ENCODE measurements around the gene GHRHR. TPM values are rescaled to one million over a fixed set of nuclear protein-coding genes. Genes with fewer than 3 reads are reported as not detected.

GHRHR gene
- total and polyA plus RNA-seq, 2 experiments from 2014 or later = 12.2 TPM; not detected in 1

DNA sequence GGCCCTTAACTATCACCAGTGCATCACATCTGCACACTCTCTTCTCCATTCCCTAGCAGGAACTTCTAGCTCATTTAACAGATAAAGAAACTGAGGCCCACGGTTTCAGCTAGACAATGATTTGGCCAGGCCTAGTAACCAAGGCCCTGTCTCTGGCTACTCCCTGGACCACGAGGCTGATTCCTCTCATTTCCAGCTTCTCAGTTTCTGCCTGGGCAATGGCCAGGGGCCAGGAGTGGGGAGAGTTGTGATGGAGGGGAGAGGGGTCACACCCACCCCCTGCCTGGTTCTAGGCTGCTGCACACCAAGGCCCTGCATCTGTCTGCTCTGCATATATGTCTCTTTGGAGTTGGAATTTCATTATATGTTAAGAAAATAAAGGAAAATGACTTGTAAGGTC lies 38.6 kb upstream of the GHRHR start:
- Histone ChIP-seq H3K4me2 (no peak overlapping the region), H3K9me2 (replicated peaks; ENCODE audit: insufficient read depth) (no peaks in the 10 kb centered on the region), H3K4me1 (ENCODE audit: insufficient read depth) (peaks cover 3% of the 10 kb centered on the region), H3K79me2 (no peaks in the 10 kb centered on the region), H3K4me3 (no peak overlapping the region), H3K36me3 (replicated peaks; ENCODE audit: insufficient read depth, low read depth) (no peaks in the 10 kb centered on the region), H2AFZ (no peak overlapping the region), H4K20me1 (ENCODE audit: insufficient read depth, poor library complexity, severe bottlenecking) (no peaks in the 10 kb centered on the region), H3K9me3 (ENCODE audit: low read depth) (no peaks in the 10 kb centered on the region), H3K27ac (no peak overlapping the region), H3K27me3 (no peaks in the 10 kb centered on the region)
- TF ChIP-seq EZH2phosphoT487 (IDR thresholded peaks at IDR 0.05; ENCODE audit: low read depth, severe bottlenecking, unreplicated experiment) (no peak), EZH2 (IDR thresholded peaks at IDR 0.05; ENCODE audit: borderline replicate concordance) (no peak)
- TF ChIP-seq, protein P1, sequence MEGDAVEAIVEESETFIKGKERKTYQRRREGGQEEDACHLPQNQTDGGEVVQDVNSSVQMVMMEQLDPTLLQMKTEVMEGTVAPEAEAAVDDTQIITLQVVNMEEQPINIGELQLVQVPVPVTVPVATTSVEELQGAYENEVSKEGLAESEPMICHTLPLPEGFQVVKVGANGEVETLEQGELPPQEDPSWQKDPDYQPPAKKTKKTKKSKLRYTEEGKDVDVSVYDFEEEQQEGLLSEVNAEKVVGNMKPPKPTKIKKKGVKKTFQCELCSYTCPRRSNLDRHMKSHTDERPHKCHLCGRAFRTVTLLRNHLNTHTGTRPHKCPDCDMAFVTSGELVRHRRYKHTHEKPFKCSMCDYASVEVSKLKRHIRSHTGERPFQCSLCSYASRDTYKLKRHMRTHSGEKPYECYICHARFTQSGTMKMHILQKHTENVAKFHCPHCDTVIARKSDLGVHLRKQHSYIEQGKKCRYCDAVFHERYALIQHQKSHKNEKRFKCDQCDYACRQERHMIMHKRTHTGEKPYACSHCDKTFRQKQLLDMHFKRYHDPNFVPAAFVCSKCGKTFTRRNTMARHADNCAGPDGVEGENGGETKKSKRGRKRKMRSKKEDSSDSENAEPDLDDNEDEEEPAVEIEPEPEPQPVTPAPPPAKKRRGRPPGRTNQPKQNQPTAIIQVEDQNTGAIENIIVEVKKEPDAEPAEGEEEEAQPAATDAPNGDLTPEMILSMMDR (IDR thresholded peaks at IDR 0.05; ENCODE audit: poor library complexity) = no peak
- WGBS (ENCODE audit: low lambda C conversion rate, missing lambda C conversion rate) = 80% methylated on average over 2 of the region's 2 CpGs
- no peak for DNase-seq (ENCODE audit: low spot score)

DNA sequence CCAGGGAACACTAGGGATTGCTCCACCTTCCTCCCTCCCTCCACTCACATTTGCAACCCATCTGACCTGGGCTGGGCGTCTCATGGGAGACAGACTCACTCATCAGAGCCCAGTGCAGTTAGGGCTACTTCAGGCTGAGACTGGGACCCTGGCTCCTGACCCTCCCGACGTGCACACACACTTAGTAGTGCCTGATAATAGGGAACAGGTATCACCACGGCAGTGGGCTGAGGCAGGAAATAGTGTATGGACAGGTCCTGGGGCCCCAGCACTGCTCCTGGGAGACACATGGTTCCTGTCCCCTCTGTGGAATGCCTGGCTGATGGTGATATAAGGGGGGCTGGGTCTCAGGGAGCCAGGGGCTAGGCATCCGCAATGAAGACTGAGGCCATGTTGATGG lies 37.8 kb upstream of the GHRHR start:
- no peak overlapping the region for H2AFZ ChIP-seq
- H3K27me3 ChIP-seq = no peaks in the 10 kb centered on the region
- DNase-seq (ENCODE audit: low spot score) = no peak
- 85% methylated on average over 5 of the region's 5 CpGs for WGBS (ENCODE audit: low lambda C conversion rate, missing lambda C conversion rate)
- no peaks in the 10 kb centered on the region for H3K9me2 ChIP-seq (replicated peaks; ENCODE audit: insufficient read depth)
- H3K4me1 ChIP-seq (ENCODE audit: insufficient read depth) = peaks cover 6% of the 10 kb centered on the region
- no peaks in the 10 kb centered on the region for H3K79me2 ChIP-seq
- no peaks in the 10 kb centered on the region for H3K36me3 ChIP-seq (replicated peaks; ENCODE audit: insufficient read depth, low read depth)
- TF ChIP-seq EZH2 (IDR thresholded peaks at IDR 0.05; ENCODE audit: borderline replicate concordance) (no peak), EZH2phosphoT487 (IDR thresholded peaks at IDR 0.05; ENCODE audit: low read depth, severe bottlenecking, unreplicated experiment) (no peak)
- TF ChIP-seq, protein P1 (IDR thresholded peaks at IDR 0.05; ENCODE audit: poor library complexity) = no peak
- no peak overlapping the region for H3K4me3 ChIP-seq
- no peaks in the 10 kb centered on the region for H3K9me3 ChIP-seq (ENCODE audit: low read depth)
- no peak overlapping the region for H3K27ac ChIP-seq
- no peaks in the 10 kb centered on the region for H4K20me1 ChIP-seq (ENCODE audit: insufficient read depth, poor library complexity, severe bottlenecking)
- H3K4me2 ChIP-seq = no peak overlapping the region

GRCh38 chr7:30926313-30926712 lies 37.4 kb upstream of the GHRHR start:
- no peaks in the 10 kb centered on the region for H4K20me1 ChIP-seq (ENCODE audit: insufficient read depth, poor library complexity, severe bottlenecking)
- H3K36me3 ChIP-seq (replicated peaks; ENCODE audit: insufficient read depth, low read depth) = no peaks in the 10 kb centered on the region
- H3K4me1 ChIP-seq (ENCODE audit: insufficient read depth) = peaks cover 7% of the 10 kb centered on the region
- no peaks in the 10 kb centered on the region for H3K27me3 ChIP-seq
- 83% methylated on average over 5 of the region's 5 CpGs for WGBS (ENCODE audit: low lambda C conversion rate, missing lambda C conversion rate)
- TF ChIP-seq EZH2phosphoT487 (IDR thresholded peaks at IDR 0.05; ENCODE audit: low read depth, severe bottlenecking, unreplicated experiment) (no peak), EZH2 (IDR thresholded peaks at IDR 0.05; ENCODE audit: borderline replicate concordance) (no peak)
- TF ChIP-seq, protein P1 (IDR thresholded peaks at IDR 0.05; ENCODE audit: poor library complexity) = no peak
- no peak overlapping the region for H3K27ac ChIP-seq
- no peak overlapping the region for H3K4me2 ChIP-seq
- H3K9me3 ChIP-seq (ENCODE audit: low read depth) = no peaks in the 10 kb centered on the region
- no peak overlapping the region for H2AFZ ChIP-seq
- H3K79me2 ChIP-seq = no peaks in the 10 kb centered on the region
- DNase-seq (ENCODE audit: low spot score) = no peak
- no peaks in the 10 kb centered on the region for H3K9me2 ChIP-seq (replicated peaks; ENCODE audit: insufficient read depth)
- H3K4me3 ChIP-seq = no peak overlapping the region

GRCh38 chr7:30927040-30927439 lies 36.7 kb upstream of the GHRHR start:
- H3K36me3 ChIP-seq (replicated peaks; ENCODE audit: insufficient read depth, low read depth) = no peaks in the 10 kb centered on the region
- no peak overlapping the region for H2AFZ ChIP-seq
- no peaks in the 10 kb centered on the region for H3K9me3 ChIP-seq (ENCODE audit: low read depth)
- peaks cover 9% of the 10 kb centered on the region for H3K4me1 ChIP-seq (ENCODE audit: insufficient read depth)
- no peaks in the 10 kb centered on the region for H4K20me1 ChIP-seq (ENCODE audit: insufficient read depth, poor library complexity, severe bottlenecking)
- DNase-seq (ENCODE audit: low spot score) = peak; percentile 3
- H3K4me3 ChIP-seq = no peak overlapping the region
- H3K27me3 ChIP-seq = no peaks in the 10 kb centered on the region
- WGBS (ENCODE audit: low lambda C conversion rate, missing lambda C conversion rate) = 88% methylated on average over 3 of the region's 3 CpGs
- no peaks in the 10 kb centered on the region for H3K9me2 ChIP-seq (replicated peaks; ENCODE audit: insufficient read depth)
- TF ChIP-seq, protein P1 (IDR thresholded peaks at IDR 0.05; ENCODE audit: poor library complexity) = no peak
- no peak for TF ChIP-seq EZH2 (IDR thresholded peaks at IDR 0.05; ENCODE audit: borderline replicate concordance)
- no peak for TF ChIP-seq EZH2phosphoT487 (IDR thresholded peaks at IDR 0.05; ENCODE audit: low read depth, severe bottlenecking, unreplicated experiment)
- no peaks in the 10 kb centered on the region for H3K79me2 ChIP-seq
- no peak overlapping the region for H3K4me2 ChIP-seq
- no peak overlapping the region for H3K27ac ChIP-seq

All from hepatocyte (in vitro differentiated cells).